HG02642 (cell line): Measurements from ENCODE around the gene ATP8A1.
A peak's percentile ranks its signal among the peaks of the same experiment; 100 is the strongest.
"Not testable (repeated sequence)": the region's sequence is repeated elsewhere in the genome, so short reads cannot be mapped to it uniquely, and the experiment has no call there.

Experiments used
- ATAC-seq: cut with Tn5 transposase; IDR thresholded peaks from one replicate; pipeline ENCODE4 v1.9.1; 2021; ENCODE audit warnings: mild to moderate bottlenecking; ENCODE audit not compliant: unreplicated experiment, poor library complexity

ATP8A1 gene

DNA sequence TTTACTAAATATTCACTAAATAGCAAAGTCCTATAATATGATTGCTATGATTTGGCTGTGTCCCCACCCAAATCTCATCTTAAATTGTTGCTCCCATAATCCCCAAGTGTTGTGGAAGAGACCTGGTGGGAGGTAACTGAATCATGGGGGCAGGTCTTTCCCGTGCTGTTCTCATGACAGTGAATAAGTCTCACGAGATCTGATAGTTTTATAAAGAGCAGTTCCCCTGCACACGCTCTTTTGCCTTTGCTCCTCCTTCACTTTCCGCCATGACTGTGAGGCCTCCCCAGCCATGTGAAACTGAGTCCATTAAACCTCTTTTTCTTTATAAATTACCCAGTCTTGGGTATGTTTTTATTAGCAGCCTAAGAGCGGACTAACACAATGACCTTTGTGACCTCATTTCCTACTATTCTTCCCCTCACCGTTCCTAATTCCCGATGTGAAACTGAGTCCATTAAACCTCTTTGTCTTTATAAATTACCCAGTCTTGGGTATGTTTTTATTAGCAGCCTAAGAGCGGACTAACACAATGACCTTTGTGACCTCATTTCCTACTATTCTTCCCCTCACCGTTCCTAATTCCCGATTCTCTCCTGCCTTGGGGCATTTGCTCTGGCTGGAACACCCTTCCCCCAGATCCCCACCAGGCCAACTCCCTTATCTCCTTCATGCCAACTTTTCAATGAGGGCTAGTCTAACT lies 4.2 kb downstream of the ATP8A1 start:
- ATAC-seq = not testable (repeated sequence)

DNA sequence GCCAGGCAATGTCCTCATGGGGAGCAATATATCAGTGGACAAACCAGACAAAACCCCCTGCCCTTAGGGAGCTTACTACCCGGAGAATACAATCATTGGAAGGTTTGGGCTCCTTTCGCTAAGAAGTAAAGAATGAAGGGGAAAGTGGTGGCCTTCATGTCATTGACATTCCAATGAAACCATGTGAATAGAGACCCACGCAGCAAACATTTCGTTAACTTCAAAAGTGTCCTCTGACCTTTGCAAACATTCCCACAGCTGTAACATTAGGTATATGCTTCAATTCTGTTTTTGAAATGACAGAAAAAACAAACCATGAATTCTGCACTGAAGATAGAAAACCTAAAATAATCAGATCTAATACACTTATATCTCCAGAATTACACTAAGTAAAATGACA lies 7.0 kb downstream of the ATP8A1 start:
- no peak for ATAC-seq

DNA sequence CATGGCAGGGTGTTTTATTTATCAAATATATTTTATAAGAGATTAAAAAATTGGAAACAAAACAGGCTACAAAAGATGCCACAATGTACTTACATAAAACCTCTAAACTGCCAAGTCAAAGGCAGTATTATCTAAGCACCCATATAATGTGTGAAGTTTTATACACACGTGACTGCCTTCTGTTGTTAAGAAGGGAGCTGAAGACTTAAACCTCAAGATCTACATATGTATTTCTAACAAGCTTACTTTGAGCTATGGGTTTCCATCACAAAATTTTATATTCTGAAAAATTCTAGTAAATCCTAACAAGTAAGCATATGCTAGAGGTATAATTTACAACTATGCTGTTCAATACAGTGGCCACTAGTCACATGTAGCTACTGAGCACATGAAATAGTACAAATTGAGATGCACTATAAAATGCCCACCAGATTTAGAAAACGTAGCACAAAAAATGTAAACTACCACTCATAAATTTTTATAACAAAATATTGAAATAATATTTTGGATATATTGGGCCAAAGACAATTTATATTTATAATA lies 9.8 kb downstream of the ATP8A1 start:
- no peak for ATAC-seq

GRCh38 chr4:42646013-42646784 lies 10.7 kb downstream of the ATP8A1 start:
- ATAC-seq = no peak

DNA sequence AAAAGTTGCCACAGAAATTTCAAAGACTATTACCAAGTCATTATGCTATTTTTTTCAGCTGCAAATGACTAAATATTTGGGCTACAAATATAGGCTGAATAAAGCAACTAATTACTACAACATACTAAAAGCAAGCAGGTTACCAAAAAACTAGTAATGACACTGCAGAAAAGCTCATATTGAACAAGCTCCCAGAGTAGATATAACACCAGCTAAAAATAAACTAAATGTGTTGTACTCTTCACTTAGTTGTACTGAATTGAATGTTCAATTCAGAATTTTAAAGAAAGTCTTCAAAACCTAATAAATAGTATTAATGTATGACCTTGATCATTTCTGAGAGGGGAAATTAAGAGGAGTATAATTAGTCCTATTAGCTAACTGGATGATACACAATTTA lies 12.0 kb downstream of the ATP8A1 start:
- ATAC-seq = no peak

- peak; percentile 63 for ATAC-seq
These were observed 13.2 kb downstream of the ATP8A1 start for GRCh38 chr4:42643685-42644084.

GRCh38 chr4:42642845-42643615 lies 13.9 kb downstream of the ATP8A1 start:
- ATAC-seq = no peak

DNA sequence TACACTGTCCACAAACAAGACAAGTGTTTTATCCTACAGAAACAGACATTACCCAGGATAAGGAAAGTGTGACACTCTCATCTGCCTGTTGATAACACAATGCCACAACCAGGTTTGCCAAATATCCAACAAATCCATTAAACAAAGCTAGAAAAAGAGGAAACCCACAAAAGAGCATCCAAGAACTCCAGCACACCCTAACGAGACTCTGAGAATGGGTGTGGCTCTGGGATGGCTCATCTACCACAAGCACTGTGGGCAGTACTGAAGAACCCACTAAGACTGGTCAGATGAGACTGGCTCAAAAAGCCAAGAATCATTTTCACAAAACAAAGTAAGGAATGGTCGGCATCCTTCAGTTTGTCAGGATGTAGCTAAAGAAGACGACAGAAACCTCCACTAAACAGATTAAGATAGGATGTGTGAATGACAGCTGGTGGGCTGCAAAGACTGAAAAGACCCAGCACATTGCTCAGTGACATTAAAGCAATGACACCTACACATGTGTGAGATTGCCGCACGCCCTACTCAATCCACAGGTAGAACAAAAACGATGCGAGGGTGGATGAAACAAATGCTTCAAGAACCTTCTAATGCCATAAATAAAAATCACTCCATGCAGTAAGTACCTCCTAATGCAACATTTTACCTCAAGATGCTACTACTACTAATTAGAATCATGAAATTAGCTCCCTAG lies 14.7 kb downstream of the ATP8A1 start:
- no peak for ATAC-seq

DNA sequence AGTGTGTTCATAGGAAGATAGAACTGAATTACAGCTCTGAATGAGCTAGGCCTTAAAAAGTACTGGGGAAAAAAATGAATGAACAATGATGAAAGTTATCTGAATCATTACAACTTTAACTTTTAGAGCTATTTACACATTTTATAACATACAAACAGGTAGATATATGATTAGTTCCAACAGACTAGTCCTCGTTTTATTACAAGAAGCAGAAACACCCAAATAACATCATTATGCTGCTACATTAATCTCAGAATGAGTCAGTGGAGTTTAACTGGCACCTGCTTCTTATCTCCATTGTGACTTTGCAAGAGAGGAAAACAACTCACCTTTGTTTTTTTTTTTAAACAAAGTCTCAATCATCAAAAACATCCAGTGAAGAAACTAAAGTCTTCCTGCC lies 15.2 kb downstream of the ATP8A1 start:
- ATAC-seq = no peak

- no peak for ATAC-seq
These were observed 15.7 kb downstream of the ATP8A1 start for GRCh38 chr4:42641161-42641560.

DNA sequence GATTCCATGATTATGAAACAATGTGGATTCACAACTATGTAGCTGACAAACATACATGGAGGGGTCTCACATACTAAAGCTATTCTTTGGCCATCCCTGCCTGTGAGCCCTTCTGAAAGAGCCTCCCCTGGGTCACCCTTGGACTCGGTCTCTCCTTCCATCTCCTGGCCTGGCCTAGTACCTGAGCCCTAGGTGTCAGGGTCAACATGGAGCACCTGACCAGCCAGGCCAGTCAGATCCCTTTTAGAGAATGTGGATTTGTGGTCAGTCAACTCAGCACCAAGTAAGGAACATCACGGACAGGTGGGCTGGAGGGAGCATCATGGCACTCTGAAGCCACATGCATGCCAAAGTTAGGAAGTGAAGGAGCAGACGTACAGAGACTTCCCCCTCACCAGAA lies 16.3 kb downstream of the ATP8A1 start:
- no peak for ATAC-seq

- peak; percentile 76 for ATAC-seq
These were observed 17.9 kb downstream of the ATP8A1 start for GRCh38 chr4:42638993-42639392.

DNA sequence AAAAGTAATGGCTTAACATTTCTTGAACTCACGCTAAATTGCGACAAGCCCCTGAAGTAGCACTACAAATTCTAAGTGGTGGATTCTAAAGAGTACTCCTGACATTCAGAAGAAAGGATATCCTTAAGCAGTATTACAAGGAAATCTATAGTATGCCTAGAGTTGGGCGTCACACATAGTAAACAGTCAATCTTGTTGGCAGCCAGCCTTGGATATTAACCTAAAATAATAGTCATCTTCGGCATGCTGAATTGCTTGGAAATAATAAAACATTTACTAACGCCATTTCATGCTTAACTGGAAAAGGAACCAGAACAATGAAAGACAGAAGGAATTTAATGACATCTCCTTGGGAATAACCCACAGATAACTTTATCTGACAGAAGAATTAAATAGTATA lies 18.6 kb downstream of the ATP8A1 start:
- ATAC-seq = no peak

GRCh38 chr4:42637867-42638266 lies 19.0 kb downstream of the ATP8A1 start:
- no peak for ATAC-seq

DNA sequence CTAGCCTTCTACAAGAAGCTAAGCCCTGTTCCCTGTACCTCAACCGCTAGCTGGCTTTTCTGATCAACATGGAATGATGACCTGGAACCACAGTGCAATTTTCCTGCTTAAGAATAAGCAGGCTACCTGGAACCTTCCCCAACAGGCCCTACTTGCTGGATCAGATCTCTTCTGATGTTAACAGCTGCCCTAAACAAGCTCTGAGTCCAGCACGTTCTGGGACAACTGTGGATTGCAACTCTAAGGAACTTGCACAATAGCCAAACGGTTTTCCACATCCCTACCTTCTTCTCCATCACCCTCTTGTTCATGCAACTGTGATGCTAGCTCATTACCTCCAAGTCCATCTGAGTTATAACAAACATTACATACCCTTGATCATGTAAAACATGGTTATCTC lies 19.8 kb downstream of the ATP8A1 start:
- no peak for ATAC-seq

- ATAC-seq = no peak
These were observed 20.3 kb downstream of the ATP8A1 start for GRCh38 chr4:42636645-42636949.

GRCh38 chr4:42633605-42634388 lies 23.1 kb downstream of the ATP8A1 start:
- peak; percentile 65 for ATAC-seq

- ATAC-seq = no peak
These were observed 24.1 kb downstream of the ATP8A1 start for GRCh38 chr4:42632653-42633382.

GRCh38 chr4:42630908-42631307 lies 26.0 kb downstream of the ATP8A1 start:
- no peak for ATAC-seq
